ENCODE results near the gene PLCL2.

- TF ChIP-seq CTCF (IDR thresholded peaks at IDR 0.05; ENCODE audit: low read depth, low read length, poor library complexity, severe bottlenecking) (no peak), EZH2phosphoT487 (IDR thresholded peaks at IDR 0.05; ENCODE audit: borderline replicate concordance, low read length) (no peak)
Observed at GRCh38 chr3:17054982-17055343, 170.2 kb downstream of the PLCL2 start.
